SK-N-SH treated with all-trans-retinoic acid at 6 μM for 48 hours (cell line): Measurements from ENCODE around the gene LYSMD2.

Experiments
- ATAC-seq: fragments of 200-7000 bp; cut with Tn5 transposase; 3 replicates; pipeline ENCODE4 v1.9.1; 2020; ENCODE audit warnings: mild to moderate bottlenecking, moderate library complexity
- ARNTL ChIP-seq: fragments of 450-650 bp; formaldehyde crosslinking; IDR thresholded peaks from 2 replicates; pipeline ENCODE4 v1.5.0; 2020; ENCODE audit warnings: low read depth, mild to moderate bottlenecking, moderate library complexity, borderline replicate concordance
- BACH2 ChIP-seq: fragments of 250-450 bp; sonication (Bioruptor Pico); IDR thresholded peaks from 2 replicates; pipeline ENCODE4 v1.9.0; 2021; ENCODE audit warnings: mild to moderate bottlenecking, borderline replicate concordance
- CSDC2 ChIP-seq: fragments of 250-450 bp; sonication (Bioruptor Pico); IDR thresholded peaks from 2 replicates; pipeline ENCODE4 v1.5.0; 2020; ENCODE audit warnings: mild to moderate bottlenecking, moderate library complexity
- ESRRG ChIP-seq: fragments of 250-450 bp; sonication (Bioruptor Pico); IDR thresholded peaks from 2 replicates; pipeline ENCODE4 v1.6.1; 2021; ENCODE audit warnings: mild to moderate bottlenecking
- GLIS3 ChIP-seq: fragments of 250-450 bp; sonication (Bioruptor Pico); IDR thresholded peaks from 2 replicates; pipeline ENCODE4 v1.5.0; 2020; ENCODE audit warnings: mild to moderate bottlenecking, moderate library complexity
- ISL1 ChIP-seq: fragments of 250-450 bp; sonication (Bioruptor Pico); IDR thresholded peaks from 2 replicates; pipeline ENCODE4 v2.1.2; 2022; ENCODE audit warnings: mild to moderate bottlenecking, moderate library complexity
- OSR1 ChIP-seq: fragments of 250-450 bp; sonication (Bioruptor Pico); IDR thresholded peaks from 2 replicates; pipeline ENCODE4 v1.8.0; 2022; ENCODE audit warnings: moderate library complexity, mild to moderate bottlenecking, inconsistent platforms
- PPARA ChIP-seq: fragments of 250-450 bp; sonication (Bioruptor Pico); IDR thresholded peaks from 2 replicates; pipeline ENCODE4 v1.5.0; 2020; ENCODE audit warnings: mild to moderate bottlenecking, borderline replicate concordance
- RARB ChIP-seq: fragments of 250-450 bp; sonication (Bioruptor Pico); IDR thresholded peaks from 2 replicates; pipeline ENCODE4 v1.8.0; 2021; ENCODE audit warnings: mild to moderate bottlenecking, moderate library complexity
- SNAI2 ChIP-seq: fragments of 250-450 bp; sonication (Bioruptor Pico); IDR thresholded peaks from 2 replicates; pipeline ENCODE4 v1.5.0; 2020; ENCODE audit warnings: mild to moderate bottlenecking, moderate library complexity
- TCF4 ChIP-seq: fragments of 250-450 bp; sonication (Bioruptor Pico); IDR thresholded peaks from 2 replicates; pipeline ENCODE4 v1.8.0; 2021; ENCODE audit warnings: mild to moderate bottlenecking, moderate library complexity, borderline replicate concordance
- TOX ChIP-seq: fragments of 250-450 bp; sonication (Bioruptor Pico); IDR thresholded peaks from 2 replicates; pipeline ENCODE4 v1.8.0; 2021; ENCODE audit warnings: mild to moderate bottlenecking, moderate library complexity, borderline replicate concordance
- ZC3H10 ChIP-seq: fragments of 250-450 bp; sonication (Bioruptor Pico); IDR thresholded peaks from 2 replicates; pipeline ENCODE4 v1.5.1; 2021; ENCODE audit warnings: mild to moderate bottlenecking, moderate library complexity
- ZFP3 ChIP-seq: fragments of 250-450 bp; sonication (Bioruptor Pico); IDR thresholded peaks from 2 replicates; pipeline ENCODE4 v1.5.0; 2020; ENCODE audit warnings: mild to moderate bottlenecking, moderate library complexity
- ZFP30 ChIP-seq: fragments of 450-650 bp; formaldehyde crosslinking; IDR thresholded peaks from 2 replicates; pipeline ENCODE4 v1.5.0; 2022; ENCODE audit warnings: mild to moderate bottlenecking, moderate library complexity
- ZNF565 ChIP-seq: fragments of 450-650 bp; formaldehyde crosslinking; conservative IDR thresholded peaks from 2 replicates; pipeline ENCODE4 v1.5.0; 2020; ENCODE audit warnings: low read depth, mild to moderate bottlenecking, moderate library complexity
- ZNF70 ChIP-seq: fragments of 450-650 bp; formaldehyde crosslinking; IDR thresholded peaks from 2 replicates; pipeline ENCODE4 v1.5.0; 2020; ENCODE audit warnings: mild to moderate bottlenecking, moderate library complexity
- ZNF8 ChIP-seq: fragments of 450-650 bp; formaldehyde crosslinking; IDR thresholded peaks from 2 replicates; pipeline ENCODE4 v1.5.0; 2020; ENCODE audit warnings: mild to moderate bottlenecking, moderate library complexity
- TF ChIP-seq, protein P1 (sequence below): fragments of 250-450 bp; sonication (Bioruptor Pico); IDR thresholded peaks from 2 replicates; pipeline ENCODE4 v1.5.1; 2020; ENCODE audit warnings: low read depth, mild to moderate bottlenecking, moderate library complexity
- TF ChIP-seq, protein P2 (sequence below): fragments of 250-450 bp; sonication (Bioruptor Pico); IDR thresholded peaks from 2 replicates; pipeline ENCODE4 v1.5.1; 2021; ENCODE audit warnings: mild to moderate bottlenecking, moderate library complexity
- TF ChIP-seq, protein P3 (sequence below): fragments of 250-450 bp; sonication (Bioruptor Pico); IDR thresholded peaks from 2 replicates; pipeline ENCODE4 v1.8.0; 2021; ENCODE audit warnings: low read depth, mild to moderate bottlenecking, moderate library complexity, borderline replicate concordance
- TF ChIP-seq, protein P4 (sequence below): fragments of 250-450 bp; sonication (Bioruptor Pico); IDR thresholded peaks from 2 replicates; pipeline ENCODE4 v1.5.0; 2020; ENCODE audit warnings: mild to moderate bottlenecking, moderate library complexity
- TF ChIP-seq, protein P5 (sequence below): fragments of 250-450 bp; sonication (Bioruptor Pico); IDR thresholded peaks from 2 replicates; pipeline ENCODE4 v1.8.0; 2020; ENCODE audit warnings: mild to moderate bottlenecking, moderate library complexity, borderline replicate concordance

The LYSMD2 gene

DNA sequence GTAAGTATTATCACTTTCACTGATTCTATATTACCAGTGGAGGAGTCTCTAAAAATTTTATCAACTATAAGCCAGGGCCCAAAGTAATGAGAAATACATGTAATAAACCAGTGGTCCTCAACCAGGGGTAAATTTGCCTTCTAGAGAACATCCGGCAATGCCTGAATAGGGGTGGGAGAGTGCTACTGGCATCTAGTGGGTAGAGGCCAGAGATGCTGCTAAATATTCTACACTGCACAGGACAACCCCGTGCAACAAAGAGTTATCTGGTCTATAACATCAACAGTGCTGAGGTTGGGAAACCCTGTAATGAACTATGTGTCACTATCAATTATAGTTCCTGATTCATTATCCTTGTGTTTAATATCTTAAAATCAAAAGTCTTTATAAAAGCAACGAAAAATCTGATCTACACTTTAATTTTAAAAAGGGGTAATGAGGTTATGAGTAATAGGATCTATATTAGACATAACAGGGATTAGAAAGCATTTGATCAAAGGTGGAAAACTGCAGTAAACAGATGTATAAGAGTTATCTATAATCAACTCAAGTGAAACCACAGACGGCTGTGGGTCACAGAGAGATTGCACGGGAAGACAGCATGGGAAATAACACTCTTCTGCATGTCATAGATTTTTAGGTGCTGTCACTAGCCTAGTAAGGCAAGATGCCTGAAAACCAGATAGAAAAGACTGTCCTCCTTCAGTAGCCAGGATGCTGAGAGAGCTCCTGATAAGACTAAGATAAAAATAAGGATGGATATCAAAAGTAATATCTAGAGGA is 2.0 kb downstream of the LYSMD2 start:
- TF ChIP-seq ZFP3 (CRISPR knock-in tag) (no peak), ZNF565 (CRISPR knock-in tag) (no peak), TOX (no peak), ISL1 (CRISPR knock-in tag) (no peak), OSR1 (CRISPR knock-in tag) (no peak), CSDC2 (CRISPR knock-in tag) (no peak), ZFP30 (CRISPR knock-in tag) (no peak), PPARA (CRISPR knock-in tag) (no peak), SNAI2 (no peak), TCF4 (CRISPR knock-in tag) (no peak; the same call in 1 of the 2 replicates), ZC3H10 (CRISPR knock-in tag) (no peak), ARNTL (no peak), ZNF8 (CRISPR knock-in tag) (no peak), GLIS3 (CRISPR knock-in tag) (no peak)
- TF ChIP-seq, protein P1, sequence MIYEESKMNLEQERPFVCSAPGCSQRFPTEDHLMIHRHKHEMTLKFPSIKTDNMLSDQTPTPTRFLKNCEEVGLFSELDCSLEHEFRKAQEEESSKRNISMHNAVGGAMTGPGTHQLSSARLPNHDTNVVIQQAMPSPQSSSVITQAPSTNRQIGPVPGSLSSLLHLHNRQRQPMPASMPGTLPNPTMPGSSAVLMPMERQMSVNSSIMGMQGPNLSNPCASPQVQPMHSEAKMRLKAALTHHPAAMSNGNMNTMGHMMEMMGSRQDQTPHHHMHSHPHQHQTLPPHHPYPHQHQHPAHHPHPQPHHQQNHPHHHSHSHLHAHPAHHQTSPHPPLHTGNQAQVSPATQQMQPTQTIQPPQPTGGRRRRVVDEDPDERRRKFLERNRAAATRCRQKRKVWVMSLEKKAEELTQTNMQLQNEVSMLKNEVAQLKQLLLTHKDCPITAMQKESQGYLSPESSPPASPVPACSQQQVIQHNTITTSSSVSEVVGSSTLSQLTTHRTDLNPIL = no peak
- TF ChIP-seq, protein P2, sequence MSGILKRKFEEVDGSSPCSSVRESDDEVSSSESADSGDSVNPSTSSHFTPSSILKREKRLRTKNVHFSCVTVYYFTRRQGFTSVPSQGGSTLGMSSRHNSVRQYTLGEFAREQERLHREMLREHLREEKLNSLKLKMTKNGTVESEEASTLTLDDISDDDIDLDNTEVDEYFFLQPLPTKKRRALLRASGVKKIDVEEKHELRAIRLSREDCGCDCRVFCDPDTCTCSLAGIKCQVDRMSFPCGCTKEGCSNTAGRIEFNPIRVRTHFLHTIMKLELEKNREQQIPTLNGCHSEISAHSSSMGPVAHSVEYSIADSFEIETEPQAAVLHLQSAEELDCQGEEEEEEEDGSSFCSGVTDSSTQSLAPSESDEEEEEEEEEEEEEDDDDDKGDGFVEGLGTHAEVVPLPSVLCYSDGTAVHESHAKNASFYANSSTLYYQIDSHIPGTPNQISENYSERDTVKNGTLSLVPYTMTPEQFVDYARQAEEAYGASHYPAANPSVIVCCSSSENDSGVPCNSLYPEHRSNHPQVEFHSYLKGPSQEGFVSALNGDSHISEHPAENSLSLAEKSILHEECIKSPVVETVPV = no peak
- TF ChIP-seq, protein P3, sequence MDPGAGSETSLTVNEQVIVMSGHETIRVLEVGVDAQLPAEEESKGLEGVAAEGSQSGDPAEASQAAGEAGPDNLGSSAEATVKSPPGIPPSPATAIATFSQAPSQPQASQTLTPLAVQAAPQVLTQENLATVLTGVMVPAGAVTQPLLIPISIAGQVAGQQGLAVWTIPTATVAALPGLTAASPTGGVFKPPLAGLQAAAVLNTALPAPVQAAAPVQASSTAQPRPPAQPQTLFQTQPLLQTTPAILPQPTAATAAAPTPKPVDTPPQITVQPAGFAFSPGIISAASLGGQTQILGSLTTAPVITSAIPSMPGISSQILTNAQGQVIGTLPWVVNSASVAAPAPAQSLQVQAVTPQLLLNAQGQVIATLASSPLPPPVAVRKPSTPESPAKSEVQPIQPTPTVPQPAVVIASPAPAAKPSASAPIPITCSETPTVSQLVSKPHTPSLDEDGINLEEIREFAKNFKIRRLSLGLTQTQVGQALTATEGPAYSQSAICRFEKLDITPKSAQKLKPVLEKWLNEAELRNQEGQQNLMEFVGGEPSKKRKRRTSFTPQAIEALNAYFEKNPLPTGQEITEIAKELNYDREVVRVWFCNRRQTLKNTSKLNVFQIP (CRISPR knock-in tag) = no peak
- TF ChIP-seq, protein P4, sequence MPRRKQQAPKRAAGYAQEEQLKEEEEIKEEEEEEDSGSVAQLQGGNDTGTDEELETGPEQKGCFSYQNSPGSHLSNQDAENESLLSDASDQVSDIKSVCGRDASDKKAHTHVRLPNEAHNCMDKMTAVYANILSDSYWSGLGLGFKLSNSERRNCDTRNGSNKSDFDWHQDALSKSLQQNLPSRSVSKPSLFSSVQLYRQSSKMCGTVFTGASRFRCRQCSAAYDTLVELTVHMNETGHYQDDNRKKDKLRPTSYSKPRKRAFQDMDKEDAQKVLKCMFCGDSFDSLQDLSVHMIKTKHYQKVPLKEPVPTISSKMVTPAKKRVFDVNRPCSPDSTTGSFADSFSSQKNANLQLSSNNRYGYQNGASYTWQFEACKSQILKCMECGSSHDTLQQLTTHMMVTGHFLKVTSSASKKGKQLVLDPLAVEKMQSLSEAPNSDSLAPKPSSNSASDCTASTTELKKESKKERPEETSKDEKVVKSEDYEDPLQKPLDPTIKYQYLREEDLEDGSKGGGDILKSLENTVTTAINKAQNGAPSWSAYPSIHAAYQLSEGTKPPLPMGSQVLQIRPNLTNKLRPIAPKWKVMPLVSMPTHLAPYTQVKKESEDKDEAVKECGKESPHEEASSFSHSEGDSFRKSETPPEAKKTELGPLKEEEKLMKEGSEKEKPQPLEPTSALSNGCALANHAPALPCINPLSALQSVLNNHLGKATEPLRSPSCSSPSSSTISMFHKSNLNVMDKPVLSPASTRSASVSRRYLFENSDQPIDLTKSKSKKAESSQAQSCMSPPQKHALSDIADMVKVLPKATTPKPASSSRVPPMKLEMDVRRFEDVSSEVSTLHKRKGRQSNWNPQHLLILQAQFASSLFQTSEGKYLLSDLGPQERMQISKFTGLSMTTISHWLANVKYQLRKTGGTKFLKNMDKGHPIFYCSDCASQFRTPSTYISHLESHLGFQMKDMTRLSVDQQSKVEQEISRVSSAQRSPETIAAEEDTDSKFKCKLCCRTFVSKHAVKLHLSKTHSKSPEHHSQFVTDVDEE (CRISPR knock-in tag) = no peak
- TF ChIP-seq, protein P5, sequence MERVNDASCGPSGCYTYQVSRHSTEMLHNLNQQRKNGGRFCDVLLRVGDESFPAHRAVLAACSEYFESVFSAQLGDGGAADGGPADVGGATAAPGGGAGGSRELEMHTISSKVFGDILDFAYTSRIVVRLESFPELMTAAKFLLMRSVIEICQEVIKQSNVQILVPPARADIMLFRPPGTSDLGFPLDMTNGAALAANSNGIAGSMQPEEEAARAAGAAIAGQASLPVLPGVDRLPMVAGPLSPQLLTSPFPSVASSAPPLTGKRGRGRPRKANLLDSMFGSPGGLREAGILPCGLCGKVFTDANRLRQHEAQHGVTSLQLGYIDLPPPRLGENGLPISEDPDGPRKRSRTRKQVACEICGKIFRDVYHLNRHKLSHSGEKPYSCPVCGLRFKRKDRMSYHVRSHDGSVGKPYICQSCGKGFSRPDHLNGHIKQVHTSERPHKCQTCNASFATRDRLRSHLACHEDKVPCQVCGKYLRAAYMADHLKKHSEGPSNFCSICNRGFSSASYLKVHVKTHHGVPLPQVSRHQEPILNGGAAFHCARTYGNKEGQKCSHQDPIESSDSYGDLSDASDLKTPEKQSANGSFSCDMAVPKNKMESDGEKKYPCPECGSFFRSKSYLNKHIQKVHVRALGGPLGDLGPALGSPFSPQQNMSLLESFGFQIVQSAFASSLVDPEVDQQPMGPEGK = no peak
- ATAC-seq = peak; percentile 35; the same call in 1 of the 3 replicates

DNA sequence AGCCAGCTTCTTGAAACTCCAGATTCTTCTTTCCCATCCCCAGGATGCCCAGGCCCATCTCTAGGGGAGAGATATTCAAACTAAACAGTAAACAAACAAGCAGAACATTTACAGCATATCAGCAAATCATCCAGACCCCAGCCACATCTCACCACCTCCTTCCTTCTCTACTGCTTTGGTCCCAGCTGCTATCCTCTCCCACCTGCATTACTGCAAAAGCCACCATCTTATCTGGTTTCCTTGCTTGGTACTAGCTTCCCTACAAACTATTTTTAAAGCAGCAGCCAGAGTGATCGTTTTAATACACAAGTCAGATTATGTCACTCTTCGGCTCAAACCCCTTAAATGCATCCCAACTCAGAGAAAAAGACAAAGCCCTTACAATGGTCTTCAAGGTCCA is 4.8 kb downstream of the LYSMD2 start:
- ATAC-seq = no peak
- TF ChIP-seq ZNF70 (CRISPR knock-in tag) = no peak
- TF ChIP-seq ZFP3 (CRISPR knock-in tag) = no peak
- TF ChIP-seq, protein P1 = no peak
- TF ChIP-seq, protein P3 (CRISPR knock-in tag) = no peak
- no peak for TF ChIP-seq ESRRG (CRISPR knock-in tag)
- no peak for TF ChIP-seq BACH2 (CRISPR knock-in tag)
- TF ChIP-seq ZNF8 (CRISPR knock-in tag) = no peak
- TF ChIP-seq TCF4 (CRISPR knock-in tag) = no peak
- no peak for TF ChIP-seq RARB
- no peak for TF ChIP-seq ZC3H10 (CRISPR knock-in tag)
- TF ChIP-seq GLIS3 (CRISPR knock-in tag) = no peak
- TF ChIP-seq, all 23 proteins: peak for 0
